Loucy (cell line): ENCODE data around the gene AARSD1.

Source experiments
- H2AFZ ChIP-seq: fragments of 200-600 bp; sonication (generic); 2 replicates; pipeline ENCODE4 v1.6.0; 2016; ENCODE audit warnings: antibody characterized with exemption, mild to moderate bottlenecking, low read length, moderate library complexity
- H3F3A ChIP-seq: fragments of 200-600 bp; 2 replicates; pipeline ENCODE4 v1.6.0; 2016; ENCODE audit warnings: antibody characterized with exemption, low read depth, mild to moderate bottlenecking
- H3K27me3 ChIP-seq: fragments of 200-600 bp; sonication (generic); 2 replicates; pipeline ENCODE4 v1.6.1; 2014; ENCODE audit warnings: low read length, mild to moderate bottlenecking; ENCODE audit not compliant: insufficient read depth, poor library complexity, severe bottlenecking
- H3K36me3 ChIP-seq: fragments of 200-600 bp; sonication (generic); 2 replicates; pipeline ENCODE4 v1.6.1; 2016; ENCODE audit warnings: low read length; ENCODE audit not compliant: insufficient read depth
- H3K4me1 ChIP-seq: fragments of 200-600 bp; sonication (generic); 2 replicates; pipeline ENCODE4 v1.5.1; 2014; ENCODE audit warnings: low read length, mild to moderate bottlenecking; ENCODE audit not compliant: insufficient read depth, poor library complexity, severe bottlenecking
- H3K4me2 ChIP-seq: fragments of 200-600 bp; sonication (generic); 2 replicates; pipeline ENCODE4 v1.6.0; 2014; ENCODE audit warnings: antibody characterized with exemption, low read length, low read depth, mild to moderate bottlenecking; ENCODE audit not compliant: poor library complexity, severe bottlenecking
- H3K4me3 ChIP-seq: fragments of 200-600 bp; sonication (generic); 2 replicates; pipeline ENCODE4 v1.5.1; 2014; ENCODE audit warnings: low read length, mild to moderate bottlenecking, mixed read lengths; ENCODE audit not compliant: poor library complexity, severe bottlenecking
- H3K79me2 ChIP-seq: fragments of 200-600 bp; sonication (generic); 2 replicates; pipeline ENCODE4 v1.6.1; 2014; ENCODE audit warnings: low read length; ENCODE audit not compliant: insufficient read depth
- H3K9ac ChIP-seq: fragments of 200-600 bp; sonication (generic); 2 replicates; pipeline ENCODE4 v1.6.0; 2014; ENCODE audit warnings: mild to moderate bottlenecking, low read depth, low read length, moderate library complexity; ENCODE audit not compliant: poor library complexity, severe bottlenecking
- H3K9me2 ChIP-seq: fragments of 200-600 bp; sonication (generic); replicated peaks from 2 replicates; pipeline ENCODE4 v1.6.1; 2016; ENCODE audit warnings: low read depth, low read length, mixed read lengths
- H3K9me3 ChIP-seq: fragments of 200-600 bp; sonication (generic); 2 replicates; pipeline ENCODE4 v1.6.1; 2014; ENCODE audit warnings: mild to moderate bottlenecking, antibody characterized with exemption, low read length, low read depth; ENCODE audit not compliant: insufficient read depth
- H4K20me1 ChIP-seq: fragments of 200-600 bp; sonication (generic); 2 replicates; pipeline ENCODE4 v1.6.0; 2014; ENCODE audit warnings: antibody characterized with exemption, low read length, mild to moderate bottlenecking; ENCODE audit not compliant: insufficient read depth, poor library complexity, severe bottlenecking
- CTCF ChIP-seq: fragments of 200-600 bp; sonication (generic); conservative IDR thresholded peaks from 2 replicates; pipeline ENCODE4 v1.5.1; 2014; ENCODE audit warnings: mild to moderate bottlenecking, antibody characterized with exemption, low read length
- EZH2phosphoT487 ChIP-seq: fragments of 200-600 bp; IDR thresholded peaks from 2 replicates; pipeline ENCODE4 v1.6.1; 2018; ENCODE audit warnings: antibody characterized with exemption, mild to moderate bottlenecking, moderate library complexity, borderline replicate concordance

AARSD1 gene

GRCh38 chr17:42992872-42993271 lies 28.6 kb upstream of the AARSD1 start:
- H3F3A ChIP-seq, result no peaks in the 10 kb centered on the region
- H3K9me3 ChIP-seq, result no peaks in the 10 kb centered on the region
- H3K9me2 ChIP-seq, result no peaks in the 10 kb centered on the region
- H3K4me2 ChIP-seq, result no peak overlapping the region
- no peaks in the 10 kb centered on the region for H3K27me3 ChIP-seq
- no peak overlapping the region for H2AFZ ChIP-seq
- no peaks in the 10 kb centered on the region for H3K79me2 ChIP-seq
- H3K4me1 ChIP-seq, result peaks cover 8% of the 10 kb centered on the region
- H3K9ac ChIP-seq, result no peak overlapping the region
- H3K4me3 ChIP-seq, result no peak overlapping the region
- H3K36me3 ChIP-seq, result peaks cover 48% of the 10 kb centered on the region; the same call in 1 of the 2 replicates
- no peak for TF ChIP-seq CTCF
- no peaks in the 10 kb centered on the region for H4K20me1 ChIP-seq

- Histone ChIP-seq H3K9me2 (no peaks in the 10 kb centered on the region), H2AFZ (no peak overlapping the region), H4K20me1 (no peaks in the 10 kb centered on the region), H3K79me2 (no peaks in the 10 kb centered on the region; the same call in 1 of the 2 replicates), H3F3A (no peaks in the 10 kb centered on the region), H3K9ac (no peak overlapping the region), H3K4me2 (no peak overlapping the region), H3K9me3 (no peaks in the 10 kb centered on the region), H3K36me3 (peaks cover 56% of the 10 kb centered on the region; the same call in 1 of the 2 replicates), H3K4me1 (no peaks in the 10 kb centered on the region), H3K27me3 (no peaks in the 10 kb centered on the region), H3K4me3 (no peak overlapping the region)
- TF ChIP-seq CTCF, result no peak
- no peak for TF ChIP-seq EZH2phosphoT487
These were observed 27.2 kb upstream of the AARSD1 start for GRCh38 chr17:42991471-42991870.

- Histone ChIP-seq H2AFZ (no peak overlapping the region), H3F3A (no peaks in the 10 kb centered on the region), H3K4me1 (peaks cover 8% of the 10 kb centered on the region), H3K36me3 (peaks cover 62% of the 10 kb centered on the region; the same call in 1 of the 2 replicates), H3K4me3 (no peak overlapping the region), H4K20me1 (no peaks in the 10 kb centered on the region), H3K79me2 (peaks cover 14% of the 10 kb centered on the region; the same call in 1 of the 2 replicates), H3K9ac (no peak overlapping the region), H3K9me2 (no peaks in the 10 kb centered on the region), H3K4me2 (no peak overlapping the region), H3K27me3 (no peaks in the 10 kb centered on the region), H3K9me3 (no peaks in the 10 kb centered on the region)
- TF ChIP-seq EZH2phosphoT487 (no peak), CTCF (no peak)
These were observed 25.7 kb upstream of the AARSD1 start for GRCh38 chr17:42989726-42990652.
